Endothelial cell (in vitro differentiated cells): ENCODE measurements around the gene NPLOC4. TPM values are rescaled to one million over a fixed set of nuclear protein-coding genes. Genes with fewer than 3 reads are reported as not detected.

ENCODE experiments used
- DNase-seq: peaks from one replicate; pipeline ENCODE4 v3.0.0; 2021; ENCODE audit warnings: low spot score
- H3K27ac Mint-ChIP-seq: one replicate; pipeline ENCODE4 v1.8.0; 2021; ENCODE audit warnings: mixed read lengths, inconsistent platforms; ENCODE audit not compliant: unreplicated experiment
- H3K27me3 Mint-ChIP-seq: one replicate; pipeline ENCODE4 v1.8.0; 2021; ENCODE audit warnings: mild to moderate bottlenecking, moderate library complexity, mixed read lengths, inconsistent platforms; ENCODE audit not compliant: unreplicated experiment
- H3K36me3 Mint-ChIP-seq: one replicate; pipeline ENCODE4 v1.8.0; 2021; ENCODE audit warnings: mild to moderate bottlenecking, low read depth, mixed read lengths, inconsistent platforms; ENCODE audit not compliant: unreplicated experiment
- H3K4me1 Mint-ChIP-seq: one replicate; pipeline ENCODE4 v1.8.0; 2021; ENCODE audit warnings: mild to moderate bottlenecking, mixed read lengths, inconsistent platforms; ENCODE audit not compliant: unreplicated experiment
- H3K4me3 Mint-ChIP-seq: one replicate; pipeline ENCODE4 v1.8.0; 2021; ENCODE audit warnings: mild to moderate bottlenecking, mixed read lengths, inconsistent platforms; ENCODE audit not compliant: unreplicated experiment
- H3K9me3 Mint-ChIP-seq: one replicate; pipeline ENCODE4 v1.8.0; 2021; ENCODE audit warnings: mixed read lengths, inconsistent platforms; ENCODE audit not compliant: unreplicated experiment
- CTCF ChIP-seq: fragments of 200-600 bp; sonication (generic); IDR thresholded peaks from one replicate; pipeline ENCODE4 v1.5.0; 2021; ENCODE audit warnings: antibody characterized with exemption; ENCODE audit not compliant: unreplicated experiment
- total RNA-seq: library from RNA; stranded (reverse); fragmentation: NEBNext Ultra II Directional; extraction: Animal tissue kit (Norgen Biotek cat#: 25700); gene quantifications from one replicate; pipeline ENCODE4 v1.2.1, GENCODE V29; 2021; ENCODE audit not compliant: unreplicated experiment

Gene NPLOC4
- total RNA-seq, 1 donor from 2014 or later = 133 TPM

- Mint-ChIP-seq H3K9me3 (no peaks in the 10 kb centered on the region), H3K27me3 (peaks cover 26% of the 10 kb centered on the region), H3K4me3 (peak overlapping the region; percentile 62), H3K4me1 (peaks cover 12% of the 10 kb centered on the region), H3K27ac (no peak overlapping the region), H3K36me3 (peaks cover 4% of the 10 kb centered on the region)
- no peak for DNase-seq
- no peak for TF ChIP-seq CTCF
Measured at GRCh38 chr17:81518113-81518784, 118.7 kb downstream of the NPLOC4 start.

- no peak overlapping the region for H3K27ac Mint-ChIP-seq
- no peak for DNase-seq
- H3K27me3 Mint-ChIP-seq = peaks cover 26% of the 10 kb centered on the region
Measured at GRCh38 chr17:81517339-81518112, 119.4 kb downstream of the NPLOC4 start.

GRCh38 chr17:81517009-81517338 is 119.9 kb downstream of the NPLOC4 start:
- peaks cover 7% of the 10 kb centered on the region for H3K36me3 Mint-ChIP-seq
- no peaks in the 10 kb centered on the region for H3K9me3 Mint-ChIP-seq
- no peak for DNase-seq
- peaks cover 26% of the 10 kb centered on the region for H3K27me3 Mint-ChIP-seq
- no peak overlapping the region for H3K4me3 Mint-ChIP-seq
- TF ChIP-seq CTCF = no peak
- peaks cover 12% of the 10 kb centered on the region for H3K4me1 Mint-ChIP-seq
- H3K27ac Mint-ChIP-seq = no peak overlapping the region

More at GRCh38 chr17:81517339-81518112, 119.4 kb downstream of the NPLOC4 start:
- H3K4me1 Mint-ChIP-seq = peaks cover 12% of the 10 kb centered on the region
- peaks cover 4% of the 10 kb centered on the region for H3K36me3 Mint-ChIP-seq
- no peaks in the 10 kb centered on the region for H3K9me3 Mint-ChIP-seq
- peak overlapping the region; percentile 62 for H3K4me3 Mint-ChIP-seq
- TF ChIP-seq CTCF = no peak

- Mint-ChIP-seq H3K36me3 (peaks cover 12% of the 10 kb centered on the region), H3K4me3 (no peak overlapping the region), H3K27me3 (peaks cover 29% of the 10 kb centered on the region), H3K27ac (no peak overlapping the region), H3K4me1 (peaks cover 16% of the 10 kb centered on the region), H3K9me3 (no peaks in the 10 kb centered on the region)
- TF ChIP-seq CTCF = no peak
- no peak for DNase-seq
Measured at GRCh38 chr17:81516439-81516838, 120.5 kb downstream of the NPLOC4 start.

GRCh38 chr17:81515530-81516041 is 121.3 kb downstream of the NPLOC4 start:
- DNase-seq = no peak
- no peak for TF ChIP-seq CTCF
- Mint-ChIP-seq H3K27me3 (peaks cover 31% of the 10 kb centered on the region), H3K4me1 (peaks cover 21% of the 10 kb centered on the region), H3K27ac (peak overlapping the region; percentile 85), H3K4me3 (peak overlapping the region; percentile 93), H3K36me3 (peaks cover 18% of the 10 kb centered on the region), H3K9me3 (no peaks in the 10 kb centered on the region)
